Measurements from ENCODE around the gene VMAC.

VMAC gene

DNA sequence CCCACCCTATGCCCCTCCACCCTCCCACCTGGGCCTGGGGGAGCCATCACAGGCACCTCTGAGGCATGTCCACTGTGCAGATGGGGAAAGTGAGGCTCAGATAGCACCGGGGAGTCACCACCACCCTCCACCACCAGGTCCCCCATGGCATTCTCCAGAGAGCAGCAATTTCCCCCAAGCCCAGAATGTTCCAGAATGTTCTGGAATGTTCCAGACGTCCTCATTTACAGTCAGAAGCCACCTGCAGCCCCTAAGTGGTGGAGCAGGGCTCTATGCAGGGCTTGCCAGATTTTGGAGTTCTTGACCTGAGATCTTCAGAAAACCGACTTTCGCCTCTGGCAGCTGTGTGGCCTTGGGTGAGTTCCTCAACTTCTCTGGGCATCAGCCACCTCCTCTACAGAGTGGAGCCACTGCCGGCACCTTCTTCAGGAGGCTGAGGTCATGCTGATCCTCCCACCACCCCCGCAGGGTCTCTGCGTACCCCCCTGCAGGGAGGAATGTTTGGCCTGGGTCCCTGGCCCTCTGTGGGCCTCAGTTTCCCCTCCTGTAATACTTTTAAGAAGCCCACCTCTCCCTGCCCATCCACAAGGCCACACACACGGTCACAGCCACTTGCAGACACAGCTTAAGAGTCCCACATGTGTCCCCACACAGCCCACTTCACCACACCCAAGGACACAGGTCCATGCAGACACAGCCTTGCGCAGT lies 40.5 kb upstream of the VMAC start:
- Histone ChIP-seq H3K36me3 (ENCODE audit: insufficient read depth) (no peaks in the 10 kb centered on the region), H4K20me1 (ENCODE audit: insufficient read depth) (no peaks in the 10 kb centered on the region), H3K4me2 (no peak overlapping the region), H3K27me3 (ENCODE audit: insufficient read depth, low read depth) (peaks cover 23% of the 10 kb centered on the region; the same call in 1 of the 2 replicates), H3K4me1 (ENCODE audit: low read depth, poor library complexity, severe bottlenecking) (no peaks in the 10 kb centered on the region), H2AFZ (ENCODE audit: low read depth) (no peak overlapping the region), H3K27ac (no peak overlapping the region), H3K9ac (no peak overlapping the region), H3K4me3 (IDR thresholded peaks at IDR 0.05; ENCODE audit: insufficient read depth, low read depth, low read length) (no peak overlapping the region), H3K79me2 (ENCODE audit: insufficient read depth, low read depth) (no peaks in the 10 kb centered on the region)
- TF ChIP-seq, protein P1, sequence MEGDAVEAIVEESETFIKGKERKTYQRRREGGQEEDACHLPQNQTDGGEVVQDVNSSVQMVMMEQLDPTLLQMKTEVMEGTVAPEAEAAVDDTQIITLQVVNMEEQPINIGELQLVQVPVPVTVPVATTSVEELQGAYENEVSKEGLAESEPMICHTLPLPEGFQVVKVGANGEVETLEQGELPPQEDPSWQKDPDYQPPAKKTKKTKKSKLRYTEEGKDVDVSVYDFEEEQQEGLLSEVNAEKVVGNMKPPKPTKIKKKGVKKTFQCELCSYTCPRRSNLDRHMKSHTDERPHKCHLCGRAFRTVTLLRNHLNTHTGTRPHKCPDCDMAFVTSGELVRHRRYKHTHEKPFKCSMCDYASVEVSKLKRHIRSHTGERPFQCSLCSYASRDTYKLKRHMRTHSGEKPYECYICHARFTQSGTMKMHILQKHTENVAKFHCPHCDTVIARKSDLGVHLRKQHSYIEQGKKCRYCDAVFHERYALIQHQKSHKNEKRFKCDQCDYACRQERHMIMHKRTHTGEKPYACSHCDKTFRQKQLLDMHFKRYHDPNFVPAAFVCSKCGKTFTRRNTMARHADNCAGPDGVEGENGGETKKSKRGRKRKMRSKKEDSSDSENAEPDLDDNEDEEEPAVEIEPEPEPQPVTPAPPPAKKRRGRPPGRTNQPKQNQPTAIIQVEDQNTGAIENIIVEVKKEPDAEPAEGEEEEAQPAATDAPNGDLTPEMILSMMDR (conservative IDR thresholded peaks at IDR 0.05; ENCODE audit: low read depth, low read length) = no peak

DNA sequence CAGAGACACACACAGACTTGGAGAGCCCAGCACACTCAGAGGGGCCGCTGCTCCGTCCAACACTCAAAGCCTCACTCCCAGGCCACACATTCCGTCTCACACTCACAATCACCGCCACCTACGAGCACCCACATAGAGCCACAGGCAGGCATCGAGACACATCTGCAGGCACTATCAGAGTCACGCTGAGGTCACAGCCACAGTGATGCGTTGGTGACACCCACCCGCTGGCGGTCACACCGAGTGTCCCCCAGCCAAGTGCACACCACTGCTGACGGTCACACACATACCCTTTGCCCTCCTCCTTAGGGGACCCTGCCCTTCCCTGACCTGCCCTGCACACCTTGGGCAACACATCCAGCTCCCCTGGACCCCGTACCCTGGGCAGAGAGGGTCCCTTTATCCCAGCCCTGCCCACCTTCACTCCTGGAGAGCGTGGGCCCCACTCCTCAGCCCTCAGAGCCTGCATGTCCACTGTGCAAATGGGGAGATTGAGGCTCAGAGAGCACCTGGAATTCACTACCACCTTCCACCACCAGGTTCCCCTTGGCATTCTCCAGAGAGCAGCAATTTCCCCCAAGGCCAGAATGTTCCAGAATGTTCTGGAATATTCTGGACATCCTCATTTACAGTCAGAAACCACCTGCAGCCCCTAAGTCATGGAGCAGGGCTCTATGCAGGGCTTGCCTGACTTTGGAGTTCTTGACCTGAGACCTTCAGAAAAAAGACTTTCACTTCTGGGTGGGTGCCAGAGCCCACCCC lies 39.8 kb upstream of the VMAC start:
- peaks cover 19% of the 10 kb centered on the region; the same call in 1 of the 2 replicates for H3K27me3 ChIP-seq (ENCODE audit: insufficient read depth, low read depth)
- no peak overlapping the region for H2AFZ ChIP-seq (ENCODE audit: low read depth)
- no peaks in the 10 kb centered on the region for H4K20me1 ChIP-seq (ENCODE audit: insufficient read depth)
- H3K36me3 ChIP-seq (ENCODE audit: insufficient read depth) = no peaks in the 10 kb centered on the region
- no peak overlapping the region for H3K4me2 ChIP-seq
- TF ChIP-seq, protein P1 (conservative IDR thresholded peaks at IDR 0.05; ENCODE audit: low read depth, low read length) = no peak; the same call in 1 of the 2 replicates
- H3K27ac ChIP-seq = no peak overlapping the region
- H3K4me3 ChIP-seq (IDR thresholded peaks at IDR 0.05; ENCODE audit: insufficient read depth, low read depth, low read length) = no peak overlapping the region
- H3K79me2 ChIP-seq (ENCODE audit: insufficient read depth, low read depth) = no peaks in the 10 kb centered on the region
- no peaks in the 10 kb centered on the region for H3K4me1 ChIP-seq (ENCODE audit: low read depth, poor library complexity, severe bottlenecking)
- H3K9ac ChIP-seq = no peak overlapping the region

DNA sequence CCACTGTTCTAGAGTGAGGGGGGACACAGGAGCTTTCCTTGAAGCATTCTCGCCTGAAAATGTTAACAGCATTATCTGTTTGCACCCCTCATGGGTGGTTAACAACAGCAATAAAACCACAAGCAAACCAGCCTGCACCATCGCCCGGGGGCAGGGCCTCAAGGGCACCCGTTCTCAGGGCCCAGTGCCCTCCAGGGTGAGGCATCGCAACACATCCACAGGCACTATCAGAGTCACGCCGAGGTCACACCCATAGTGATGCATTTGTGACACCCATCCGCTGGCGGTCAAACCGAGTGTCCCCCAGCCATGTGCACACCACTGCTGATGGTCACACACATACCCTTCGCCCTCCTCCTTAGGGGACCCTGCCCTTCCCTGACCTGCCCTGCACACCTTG lies 38.9 kb upstream of the VMAC start:
- H3K27me3 ChIP-seq (ENCODE audit: insufficient read depth, low read depth) = peaks cover 16% of the 10 kb centered on the region; the same call in 1 of the 2 replicates
- H2AFZ ChIP-seq (ENCODE audit: low read depth) = no peak overlapping the region
- no peak overlapping the region for H3K4me2 ChIP-seq
- no peak overlapping the region for H3K9ac ChIP-seq
- no peaks in the 10 kb centered on the region for H3K79me2 ChIP-seq (ENCODE audit: insufficient read depth, low read depth)
- no peaks in the 10 kb centered on the region for H3K4me1 ChIP-seq (ENCODE audit: low read depth, poor library complexity, severe bottlenecking)
- no peak overlapping the region for H3K4me3 ChIP-seq (IDR thresholded peaks at IDR 0.05; ENCODE audit: insufficient read depth, low read depth, low read length)
- no peak overlapping the region for H3K27ac ChIP-seq
- H3K36me3 ChIP-seq (ENCODE audit: insufficient read depth) = no peaks in the 10 kb centered on the region
- H4K20me1 ChIP-seq (ENCODE audit: insufficient read depth) = no peaks in the 10 kb centered on the region
- TF ChIP-seq, protein P1 (conservative IDR thresholded peaks at IDR 0.05; ENCODE audit: low read depth, low read length) = no peak

DNA sequence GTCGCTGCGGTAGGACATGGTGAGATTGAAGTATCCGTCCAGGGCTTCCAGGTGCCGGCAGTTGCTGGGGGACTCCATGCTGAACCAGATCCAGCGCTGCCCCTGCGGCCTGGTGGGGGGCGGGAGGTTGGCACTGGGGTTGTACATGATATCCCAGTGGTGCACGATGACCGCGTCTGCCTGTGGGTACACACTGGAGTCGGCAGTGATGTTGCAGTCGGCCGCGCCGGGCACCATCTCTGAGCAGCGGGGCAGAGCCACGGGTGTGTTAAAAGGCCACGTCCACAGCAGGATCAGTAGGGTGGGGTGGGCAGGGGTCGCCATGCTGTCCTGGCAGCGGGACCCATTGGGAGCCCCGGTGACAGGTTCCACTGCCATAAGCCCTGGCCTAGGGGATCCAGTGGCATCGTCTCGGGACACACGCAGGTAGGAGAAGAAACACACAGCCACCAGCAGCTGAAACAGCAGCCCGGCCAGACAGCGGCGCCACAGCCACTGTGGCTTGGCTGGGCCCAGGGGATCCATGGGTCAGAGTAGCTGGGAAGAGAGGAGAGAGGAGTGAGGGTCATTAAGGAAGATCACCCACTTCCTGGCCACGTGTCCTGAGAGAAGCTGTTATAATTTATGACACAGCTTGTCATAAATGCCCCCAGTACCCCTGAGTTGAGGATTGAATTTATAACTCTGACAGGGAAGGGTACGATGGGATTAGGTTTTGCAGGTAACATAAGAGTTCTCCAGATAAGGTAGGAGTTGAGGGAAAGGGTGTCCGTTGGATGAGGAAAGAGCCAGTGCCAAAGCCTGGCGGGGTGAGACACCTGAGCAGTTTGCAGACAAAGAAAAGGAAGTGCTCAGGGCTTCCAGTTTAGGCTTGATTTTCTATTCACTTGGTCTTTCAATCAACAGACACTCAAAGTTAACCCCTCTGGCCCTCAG lies 37.2 kb upstream of the VMAC start:
- no peaks in the 10 kb centered on the region for H3K79me2 ChIP-seq (ENCODE audit: insufficient read depth, low read depth)
- no peak overlapping the region for H3K27ac ChIP-seq
- H3K27me3 ChIP-seq (ENCODE audit: insufficient read depth, low read depth) = peaks cover 19% of the 10 kb centered on the region; the same call in 1 of the 2 replicates
- H3K9ac ChIP-seq = no peak overlapping the region
- H2AFZ ChIP-seq (ENCODE audit: low read depth) = no peak overlapping the region
- H3K36me3 ChIP-seq (ENCODE audit: insufficient read depth) = no peaks in the 10 kb centered on the region
- no peaks in the 10 kb centered on the region for H4K20me1 ChIP-seq (ENCODE audit: insufficient read depth)
- no peak overlapping the region for H3K4me2 ChIP-seq
- TF ChIP-seq, protein P1 (conservative IDR thresholded peaks at IDR 0.05; ENCODE audit: low read depth, low read length) = no peak
- no peak overlapping the region for H3K4me3 ChIP-seq (IDR thresholded peaks at IDR 0.05; ENCODE audit: insufficient read depth, low read depth, low read length)
- H3K4me1 ChIP-seq (ENCODE audit: low read depth, poor library complexity, severe bottlenecking) = no peaks in the 10 kb centered on the region
